Uterus (tissue), 4 donors: ENCODE measurements around the gene EIF2B1. TPM values are rescaled to one million over a fixed set of nuclear protein-coding genes. Genes with fewer than 3 reads are reported as not detected.

ENCODE experiments used
- DNase-seq, 2 donors: peaks; one replicate each; pipeline ENCODE4 v3.0.0-alpha.2; 2019 to 2020
- H3K27ac ChIP-seq, 2 donors: fragments of 200-600 bp; sonication (generic); 1 replicate in 1 of 2; 2 replicates in 1 of 2; pipeline ENCODE4 v1.5.1; 2016 to 2018
- H3K27me3 ChIP-seq, 2 donors: fragments of 200-600 bp; sonication (generic); one replicate each; pipeline ENCODE4 v1.5.1; 2018 to 2019; ENCODE audit warnings: control low read depth in 1 of 2
- H3K36me3 ChIP-seq, 2 donors: fragments of 200-600 bp; sonication (generic); one replicate each; pipeline ENCODE4 v1.5.1; 2019; ENCODE audit warnings: control low read depth in 1 of 2
- H3K4me1 ChIP-seq, 2 donors: fragments of 200-600 bp; sonication (generic); one replicate each; pipeline ENCODE4 v1.5.1; 2018 to 2019; ENCODE audit warnings: control low read depth in 1 of 2
- H3K4me3 ChIP-seq, 2 donors: fragments of 200-600 bp; sonication (generic); 1 replicate in 1 of 2; 2 replicates in 1 of 2; pipeline ENCODE4 v1.5.1; 2018 to 2019; ENCODE audit warnings: mild to moderate bottlenecking in 1 of 2
- H3K9me3 ChIP-seq, 2 donors: fragments of 200-600 bp; sonication (generic); one replicate each; pipeline ENCODE4 v1.5.1; 2019; ENCODE audit warnings: control low read depth in 1 of 2
- CTCF ChIP-seq, 4 experiments: fragments of 200-600 bp in 2 of 4; fragments of 450-650 bp in 2 of 4; sonication (generic) in 2 of 4; IDR thresholded peaks; one replicate each; pipeline ENCODE4 v1.5.1; 2016 to 2019; ENCODE audit warnings: antibody characterized with exemption in 4 of 4, mild to moderate bottlenecking in 2 of 4, moderate library complexity in 1 of 4
- POLR2A ChIP-seq, 2 donors: fragments of 450-650 bp; IDR thresholded peaks; one replicate each; pipeline ENCODE4 v1.6.1; 2016; ENCODE audit warnings: antibody characterized with exemption in 2 of 2, mild to moderate bottlenecking in 1 of 2, moderate library complexity in 1 of 2
- intact Hi-C: fragments of 100-400 bp; cut with DNase I; formaldehyde crosslinking; loops from one replicate; pipeline ENCODE4 v1.15.1; 2023; ENCODE audit warnings: low total_unique reads
- total RNA-seq, 4 donors: library from RNA; depleted of rRNA in 3 of 4; stranded (reverse); fragments of >200 nt in 3 of 4; gene quantifications; one replicate each; pipeline versions ENCODE4 v1.1.0 to v1.2.4, GENCODE V29; 2014 to 2023
- donor health status: DM: yes; HTN: yes; CAD: no.

Gene EIF2B1
- total RNA-seq, 4 donors from 2014 or later, result 35.1 to 114 (median 66.7) TPM

- intact Hi-C loops, result no loop called here
- no peaks in the 10 kb centered on the region for H3K27me3 ChIP-seq
- DNase-seq, result no peak
- no peaks in the 10 kb centered on the region for H3K36me3 ChIP-seq
- H3K9me3 ChIP-seq, result no peaks in the 10 kb centered on the region
- no peaks in the 10 kb centered on the region for H3K4me1 ChIP-seq
- no peak for TF ChIP-seq CTCF (IDR thresholded peaks at IDR 0.05)
- TF ChIP-seq POLR2A (IDR thresholded peaks at IDR 0.05), result no peak
- H3K4me3 ChIP-seq, result no peak overlapping the region
- H3K27ac ChIP-seq, result no peak overlapping the region
Measured at GRCh38 chr12:123599310-123599709, 34.2 kb downstream of the EIF2B1 start.

GRCh38 chr12:123598522-123598921, 35.0 kb downstream of the EIF2B1 start:
- TF ChIP-seq POLR2A (IDR thresholded peaks at IDR 0.05) (no peak), CTCF (IDR thresholded peaks at IDR 0.05) (no peak)
- Histone ChIP-seq H3K27ac (no peak overlapping the region), H3K4me3 (no peak overlapping the region), H3K9me3 (no peaks in the 10 kb centered on the region), H3K4me1 (no peaks in the 10 kb centered on the region), H3K27me3 (no peaks in the 10 kb centered on the region), H3K36me3 (no peaks in the 10 kb centered on the region)
- no peak for DNase-seq
- intact Hi-C loops, result no loop called here

- no peak for TF ChIP-seq CTCF (IDR thresholded peaks at IDR 0.05)
- no peak for TF ChIP-seq POLR2A (IDR thresholded peaks at IDR 0.05)
- no peak for DNase-seq
- Histone ChIP-seq H3K27me3 (no peaks in the 10 kb centered on the region), H3K4me1 (no peaks in the 10 kb centered on the region), H3K27ac (no peak overlapping the region), H3K4me3 (no peak overlapping the region), H3K9me3 (no peaks in the 10 kb centered on the region), H3K36me3 (no peaks in the 10 kb centered on the region)
- intact Hi-C loops, result no loop called here
Measured at GRCh38 chr12:123597100-123597499, 36.4 kb downstream of the EIF2B1 start.

GRCh38 chr12:123595729-123596128, 37.8 kb downstream of the EIF2B1 start:
- H3K27ac ChIP-seq, result no peak overlapping the region
- no peak for DNase-seq
- H3K36me3 ChIP-seq, result no peaks in the 10 kb centered on the region
- TF ChIP-seq CTCF (IDR thresholded peaks at IDR 0.05) (no peak), POLR2A (IDR thresholded peaks at IDR 0.05) (no peak)
- intact Hi-C loops, result no loop called here
- H3K4me3 ChIP-seq, result no peak overlapping the region
- H3K9me3 ChIP-seq, result no peaks in the 10 kb centered on the region
- H3K4me1 ChIP-seq, result no peaks in the 10 kb centered on the region
- no peaks in the 10 kb centered on the region for H3K27me3 ChIP-seq

- H3K4me1 ChIP-seq, result peaks cover 0 to 6% of the 10 kb centered on the region in 2 donors
- H3K9me3 ChIP-seq, result no peaks in the 10 kb centered on the region
- TF ChIP-seq CTCF (IDR thresholded peaks at IDR 0.05) (no peak), POLR2A (IDR thresholded peaks at IDR 0.05) (no peak)
- no peak overlapping the region for H3K27ac ChIP-seq
- H3K27me3 ChIP-seq, result no peaks in the 10 kb centered on the region
- H3K4me3 ChIP-seq, result no peak overlapping the region
- no peaks in the 10 kb centered on the region for H3K36me3 ChIP-seq
- intact Hi-C loops, result no loop called here
- no peak for DNase-seq
Measured at GRCh38 chr12:123591702-123592481, 41.6 kb downstream of the EIF2B1 start.
